Lung (tissue), 12 donors: Measurements from ENCODE around the gene NRN1. TPM values are rescaled to one million over a fixed set of nuclear protein-coding genes. Genes with fewer than 3 reads are reported as not detected.

ENCODE experiments used
- ATAC-seq: fragments of 200-7000 bp; cut with Tn5 transposase; one replicate; pipeline ENCODE4 v1.9.1; 2020; ENCODE audit warnings: moderate number of reproducible peaks; ENCODE audit not compliant: insufficient read depth, low FRiP score
- DNase-seq, 3 donors: peaks; one replicate each; pipeline ENCODE4 v3.0.0-alpha.2; 2013 to 2017
- H3K27ac ChIP-seq, 2 donors: one replicate each; pipeline ENCODE4 v1.5.1; 2013; ENCODE audit warnings: mild to moderate bottlenecking in 2 of 2, moderate library complexity in 2 of 2, control low read depth in 1 of 2, inconsistent platforms in 1 of 2, low read depth in 1 of 2, low read length in 1 of 2
- H3K27me3 ChIP-seq, 3 donors: one replicate each; pipeline ENCODE4 v1.5.1; 2013; ENCODE audit warnings: low read length in 2 of 3; ENCODE audit not compliant: control insufficient read depth in 3 of 3, insufficient read depth in 3 of 3
- H3K36me3 ChIP-seq, 4 donors: one replicate each; pipeline ENCODE4 v1.5.1; 2013; ENCODE audit warnings: low read length in 4 of 4, mild to moderate bottlenecking in 1 of 4, moderate library complexity in 1 of 4; ENCODE audit not compliant: control insufficient read depth in 4 of 4, insufficient read depth in 4 of 4
- H3K4me1 ChIP-seq, 5 donors: one replicate each; pipeline ENCODE4 v1.5.1; 2013; ENCODE audit warnings: low read length in 5 of 5, mild to moderate bottlenecking in 2 of 5, moderate library complexity in 1 of 5; ENCODE audit not compliant: control insufficient read depth in 5 of 5, insufficient read depth in 5 of 5
- H3K4me3 ChIP-seq: one replicate; pipeline ENCODE4 v1.5.1; 2013; ENCODE audit warnings: mild to moderate bottlenecking, control low read depth, moderate library complexity
- H3K9ac ChIP-seq, 2 donors: one replicate each; pipeline ENCODE4 v1.5.1; 2013; ENCODE audit warnings: low read length in 2 of 2, control low read depth in 1 of 2; ENCODE audit not compliant: insufficient read depth in 1 of 2
- H3K9me3 ChIP-seq, 4 donors: one replicate each; pipeline ENCODE4 v1.5.1; 2013; ENCODE audit warnings: low read length in 3 of 4, mild to moderate bottlenecking in 1 of 4, moderate library complexity in 1 of 4; ENCODE audit not compliant: control insufficient read depth in 4 of 4, insufficient read depth in 3 of 4
- CTCF ChIP-seq: IDR thresholded peaks from 2 replicates; pipeline ENCODE4 v1.5.1; 2012; ENCODE audit warnings: mild to moderate bottlenecking; ENCODE audit errors: control extremely low read depth, extremely low read depth
- WGBS, 2 donors: extraction: QIAGEN DNeasy Blood & Tissue Kit; methylation state at CpG; one replicate each; pipeline ENCODE4 v1.1.7; 2013; 5-methylcytosine and 5-hydroxymethylcytosine counted together
- polyA plus RNA-seq, 2 donors: library from polyadenylated mRNA; stranded (reverse); fragments of 200-250 nt; gene quantifications; one replicate each; pipeline ENCODE4 v1.2.1, GENCODE V29; 2013
- total RNA-seq, 2 donors: library from RNA; depleted of rRNA in 1 of 2; stranded (reverse); fragments of >200 nt in 1 of 2; gene quantifications; one replicate each; pipeline ENCODE4 v1.2.1, GENCODE V29; 2014 to 2021
- donor health status: control.
- donor health status: control.
- donor health status: Bipolar disorder and iron deficiency.
- donor health status: healthy.
- donor health status: DM: yes; HTN: yes; CAD: no.

NRN1 gene
- total and polyA plus RNA-seq, 4 donors, result 8.4 to 12.1 (median 10.1) TPM

GRCh38 chr6:5961836-5962235, 44.9 kb downstream of the NRN1 start:
- no peak for TF ChIP-seq CTCF
- peaks cover 0 to 9% (median 0%) of the 10 kb centered on the region in 4 donors for H3K9me3 ChIP-seq
- no peaks in the 10 kb centered on the region for H3K4me1 ChIP-seq
- H3K36me3 ChIP-seq, result no peaks in the 10 kb centered on the region
- no peak overlapping the region for H3K27ac ChIP-seq
- no peak for DNase-seq
- no peak overlapping the region for H3K9ac ChIP-seq
- H3K4me3 ChIP-seq, result no peak overlapping the region
- no peak for ATAC-seq
- 84 to 85% methylated on average over 2 of the region's 2 CpGs for WGBS, 2 donors
- H3K27me3 ChIP-seq, result peaks cover 0 to 3% (median 0%) of the 10 kb centered on the region in 3 donors

GRCh38 chr6:5960456-5960855, 46.3 kb downstream of the NRN1 start:
- Histone ChIP-seq H3K4me1 (no peaks in the 10 kb centered on the region), H3K27me3 (peaks cover 0 to 3% (median 0%) of the 10 kb centered on the region in 3 donors), H3K4me3 (no peak overlapping the region), H3K36me3 (no peaks in the 10 kb centered on the region), H3K27ac (no peak overlapping the region), H3K9ac (no peak overlapping the region), H3K9me3 (peaks cover 0 to 9% (median 0%) of the 10 kb centered on the region in 4 donors)
- ATAC-seq, result no peak
- 86 to 96% methylated on average over 5 of the region's 5 CpGs for WGBS, 2 donors
- DNase-seq, result no peak
- TF ChIP-seq CTCF, result no peak

GRCh38 chr6:5958921-5959320, 47.8 kb downstream of the NRN1 start:
- peaks cover 0 to 9% (median 0%) of the 10 kb centered on the region in 4 donors for H3K9me3 ChIP-seq
- no peak for DNase-seq

More at GRCh38 chr6:5958921-5959320, 47.8 kb downstream of the NRN1 start:
- Histone ChIP-seq H3K9ac (no peak overlapping the region), H3K4me3 (no peak overlapping the region), H3K4me1 (no peaks in the 10 kb centered on the region), H3K36me3 (no peaks in the 10 kb centered on the region), H3K27me3 (peaks cover 0 to 3% (median 0%) of the 10 kb centered on the region in 3 donors), H3K27ac (no peak overlapping the region)
- WGBS, 2 donors, result 95% methylated on average over 2 of the region's 2 CpGs
- ATAC-seq, result no peak
- no peak for TF ChIP-seq CTCF
